Small intestine (tissue), 7 donors: ENCODE results near the gene KLHDC4. TPM values are rescaled to one million over a fixed set of nuclear protein-coding genes. Genes with fewer than 3 reads are reported as not detected.

Source experiments
- DNase-seq, 2 donors: peaks; one replicate each; pipeline versions ENCODE4 v3.0.0 to v3.0.0-alpha.2; 2013
- FAIRE-seq: peaks from 2 replicates; lab custom pipeline; 2012; peaks lifted over from hg19 to GRCh38; lab: Jason Lieb, UNC
- H3K27ac ChIP-seq, 3 donors: one replicate each; pipeline ENCODE4 v1.5.1; 2013; ENCODE audit warnings: low read length in 2 of 3, mild to moderate bottlenecking in 2 of 3, control low read depth in 1 of 3, inconsistent platforms in 1 of 3, low read depth in 1 of 3, moderate library complexity in 1 of 3
- H3K27me3 ChIP-seq, 3 donors: one replicate each; pipeline ENCODE4 v1.6.1; 2013; ENCODE audit warnings: low read length in 3 of 3, inconsistent platforms in 1 of 3; ENCODE audit not compliant: control insufficient read depth in 3 of 3, insufficient read depth in 3 of 3
- H3K36me3 ChIP-seq, 3 donors: one replicate each; pipeline ENCODE4 v1.6.1; 2013; ENCODE audit warnings: low read length in 3 of 3, inconsistent platforms in 1 of 3, low read depth in 1 of 3, mild to moderate bottlenecking in 1 of 3, moderate library complexity in 1 of 3; ENCODE audit not compliant: control insufficient read depth in 3 of 3, insufficient read depth in 2 of 3
- H3K4me1 ChIP-seq, 3 donors: one replicate each; pipeline ENCODE4 v1.6.1; 2013; ENCODE audit warnings: low read length in 2 of 3, inconsistent platforms in 1 of 3, low read depth in 1 of 3, mild to moderate bottlenecking in 1 of 3, moderate library complexity in 1 of 3; ENCODE audit not compliant: control insufficient read depth in 3 of 3, insufficient read depth in 2 of 3
- H3K4me3 ChIP-seq, 3 donors: one replicate each; pipeline ENCODE4 v1.5.1; 2013; ENCODE audit warnings: low read length in 3 of 3, control low read depth in 1 of 3, inconsistent platforms in 1 of 3, low read depth in 1 of 3, mild to moderate bottlenecking in 1 of 3, moderate library complexity in 1 of 3
- H3K9me3 ChIP-seq, 2 donors: one replicate each; pipeline ENCODE4 v1.6.1; 2013; ENCODE audit warnings: low read depth in 1 of 2, low read length in 1 of 2; ENCODE audit not compliant: control insufficient read depth in 2 of 2, insufficient read depth in 1 of 2
- WGBS, 3 donors: extraction: QIAGEN DNeasy Blood & Tissue Kit; methylation state at CpG; one replicate each; pipeline ENCODE4 v1.1.7; 2013; 5-methylcytosine and 5-hydroxymethylcytosine counted together
- polyA plus RNA-seq, 4 donors: library from polyadenylated mRNA; stranded (reverse) in 3 of 4; unstranded in 1 of 4; fragments of 200-250 nt in 3 of 4; fragments of 120-200 nt in 1 of 4; gene quantifications; one replicate each; pipeline versions ENCODE4 v1.2.1 to v1.2.3, GENCODE V29; 2013
- donor health status: healthy with polysubstance abuse.
- donor health status: control.
- donor health status: control.
- donor health status: Bipolar disorder and iron deficiency.
- donor health status: healthy.

The KLHDC4 gene
- polyA plus RNA-seq, 4 donors = 25.9 to 35.1 (median 29.9) TPM

- no peaks in the 10 kb centered on the region for H3K27me3 ChIP-seq
- no peaks in the 10 kb centered on the region for H3K9me3 ChIP-seq
- H3K27ac ChIP-seq = no peak overlapping the region
- DNase-seq = no peak
- WGBS, 3 donors = 69 to 70% (median 69%) methylated on average over 31 of the region's 31 CpGs
- no peaks in the 10 kb centered on the region for H3K36me3 ChIP-seq
- H3K4me3 ChIP-seq = no peak overlapping the region
- H3K4me1 ChIP-seq = no peaks in the 10 kb centered on the region
- FAIRE-seq = no peak
Observed at GRCh38 chr16:87687126-87687910, 78.5 kb downstream of the KLHDC4 start.

GRCh38 chr16:87686697-87687096 lies 79.1 kb downstream of the KLHDC4 start:
- DNase-seq = no peak
- no peaks in the 10 kb centered on the region for H3K36me3 ChIP-seq
- no peaks in the 10 kb centered on the region for H3K4me1 ChIP-seq
- H3K27ac ChIP-seq = no peak overlapping the region
- no peak for FAIRE-seq
- no peaks in the 10 kb centered on the region for H3K9me3 ChIP-seq
- H3K4me3 ChIP-seq = no peak overlapping the region
- H3K27me3 ChIP-seq = no peaks in the 10 kb centered on the region
- WGBS, 3 donors = 64 to 77% (median 68%) methylated on average over 13 of the region's 13 CpGs

DNA sequence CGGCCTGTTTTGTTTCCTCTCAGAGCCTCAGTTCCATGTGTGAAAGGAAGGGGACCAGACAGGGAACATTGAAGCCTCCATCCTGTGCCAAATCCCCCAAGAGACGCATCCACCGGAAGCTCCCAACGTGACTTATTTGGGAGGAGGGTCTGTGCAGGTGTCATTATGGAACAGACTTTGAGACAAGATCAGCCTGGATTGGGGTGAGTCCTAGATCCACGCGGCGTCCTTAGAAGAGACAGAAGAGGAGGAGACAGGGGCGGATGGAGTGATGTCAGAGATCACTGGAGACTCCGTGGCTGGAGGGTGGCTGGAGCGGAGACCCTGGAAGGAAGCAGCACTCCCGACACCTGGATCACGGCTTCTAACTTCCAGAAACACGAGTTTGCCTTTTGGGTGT lies 80.0 kb downstream of the KLHDC4 start:
- Histone ChIP-seq H3K27ac (no peak overlapping the region), H3K4me1 (no peaks in the 10 kb centered on the region), H3K36me3 (no peaks in the 10 kb centered on the region), H3K4me3 (no peak overlapping the region), H3K9me3 (no peaks in the 10 kb centered on the region), H3K27me3 (no peaks in the 10 kb centered on the region)
- WGBS, 3 donors = 79 to 83% (median 81%) methylated on average over 13 of the region's 13 CpGs
- no peak for DNase-seq
- FAIRE-seq = no peak

DNA sequence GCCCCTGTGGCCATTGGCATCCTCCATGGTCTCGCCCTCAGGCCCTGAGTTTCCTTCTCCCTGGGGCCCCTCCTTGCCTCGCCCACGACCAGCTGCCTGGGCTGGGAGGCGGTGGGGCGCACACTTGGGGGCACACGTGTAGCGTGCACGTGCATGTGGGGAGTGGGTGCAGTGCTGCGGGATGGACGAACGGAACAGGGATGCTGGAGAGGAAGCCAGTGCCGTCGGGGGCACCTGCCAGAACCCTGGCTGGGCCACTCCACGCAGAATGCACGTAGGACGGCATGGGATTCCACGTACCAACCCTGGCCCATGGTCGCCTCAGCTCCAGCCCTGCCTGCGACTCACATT lies 80.4 kb downstream of the KLHDC4 start:
- Histone ChIP-seq H3K27ac (no peak overlapping the region), H3K9me3 (no peaks in the 10 kb centered on the region), H3K36me3 (no peaks in the 10 kb centered on the region), H3K27me3 (no peaks in the 10 kb centered on the region), H3K4me3 (no peak overlapping the region), H3K4me1 (no peaks in the 10 kb centered on the region)
- DNase-seq (no peak), FAIRE-seq (no peak)
- 82 to 88% (median 87%) methylated on average over 19 of the region's 19 CpGs for WGBS, 3 donors

DNA sequence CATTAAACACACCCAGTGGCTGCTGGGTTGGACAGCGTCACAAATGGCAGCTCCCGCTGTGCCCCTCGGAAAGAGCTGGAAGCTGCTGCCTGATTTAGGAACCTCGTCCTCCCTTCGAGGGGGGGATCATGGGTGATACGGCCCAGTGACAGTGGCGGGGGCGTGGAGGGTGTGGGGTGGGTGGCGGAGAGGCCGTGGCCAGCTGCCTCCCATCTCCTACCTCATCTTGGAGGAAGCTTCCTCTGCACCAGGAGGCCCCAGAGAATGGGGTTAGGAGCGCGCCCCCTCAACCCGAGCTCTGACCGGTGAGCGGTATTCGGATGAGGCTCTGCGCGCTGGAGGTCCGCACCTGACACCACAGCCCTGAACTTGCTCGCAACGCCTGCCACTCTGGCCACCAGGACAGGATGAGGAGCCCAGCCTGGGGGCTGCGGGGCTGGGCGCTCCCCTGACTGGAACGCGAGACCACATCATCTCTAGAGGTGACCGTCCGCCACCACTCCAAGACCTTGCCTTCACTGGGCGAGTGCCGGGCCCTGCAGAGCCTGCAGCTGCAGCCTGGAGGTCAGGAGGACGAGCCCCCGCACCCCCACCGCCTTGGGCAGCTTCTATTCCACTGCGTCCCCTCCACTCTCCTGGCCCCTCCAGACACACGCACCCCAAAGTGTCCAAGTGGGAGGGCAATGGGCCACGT lies 80.9 kb downstream of the KLHDC4 start:
- FAIRE-seq = no peak

DNA sequence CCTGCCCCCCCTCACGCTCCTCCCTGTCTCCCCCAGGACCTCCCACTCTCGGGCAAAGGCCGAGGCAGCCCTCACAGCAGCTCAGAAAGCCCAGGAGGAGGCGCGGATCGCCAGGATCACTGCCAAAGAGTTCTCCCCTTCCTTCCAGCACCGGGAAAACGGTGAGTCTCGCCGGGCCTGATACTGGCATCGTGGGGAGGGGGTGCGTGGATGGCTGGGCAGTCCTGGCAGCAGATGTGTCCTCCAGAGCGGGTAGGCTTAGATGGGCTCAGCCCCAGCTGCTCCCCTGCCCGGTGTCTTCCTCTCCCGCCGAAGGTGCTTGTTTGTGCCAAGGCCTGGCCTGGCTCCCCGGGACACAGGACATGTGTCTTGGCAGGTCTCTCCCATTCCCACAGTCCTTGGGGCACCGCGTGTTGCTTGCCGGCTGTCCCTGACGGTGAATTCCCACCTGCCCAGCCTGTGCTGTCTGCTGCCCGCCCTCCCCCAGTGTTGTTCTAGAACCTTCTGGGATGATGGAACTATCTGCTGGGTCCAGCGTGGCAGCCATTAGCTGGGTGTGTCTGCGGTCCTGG lies 81.6 kb downstream of the KLHDC4 start:
- Histone ChIP-seq H3K27me3 (no peaks in the 10 kb centered on the region), H3K9me3 (no peaks in the 10 kb centered on the region), H3K36me3 (no peaks in the 10 kb centered on the region), H3K27ac (no peak overlapping the region), H3K4me3 (no peak overlapping the region), H3K4me1 (no peaks in the 10 kb centered on the region)
- DNase-seq (no peak), FAIRE-seq (no peak)
- WGBS, 3 donors = 60 to 82% (median 66%) methylated on average over 23 to 24 of the region's 24 CpGs

More for the DNA sequence above, 80.9 kb downstream of the KLHDC4 start:
- no peaks in the 10 kb centered on the region for H3K9me3 ChIP-seq
- no peak overlapping the region for H3K4me3 ChIP-seq
- no peak overlapping the region for H3K27ac ChIP-seq
- no peaks in the 10 kb centered on the region for H3K4me1 ChIP-seq
- WGBS, 3 donors = 85 to 90% (median 87%) methylated on average over 35 of the region's 35 CpGs
- no peaks in the 10 kb centered on the region for H3K27me3 ChIP-seq
- H3K36me3 ChIP-seq = no peaks in the 10 kb centered on the region
- no peak for DNase-seq

DNA sequence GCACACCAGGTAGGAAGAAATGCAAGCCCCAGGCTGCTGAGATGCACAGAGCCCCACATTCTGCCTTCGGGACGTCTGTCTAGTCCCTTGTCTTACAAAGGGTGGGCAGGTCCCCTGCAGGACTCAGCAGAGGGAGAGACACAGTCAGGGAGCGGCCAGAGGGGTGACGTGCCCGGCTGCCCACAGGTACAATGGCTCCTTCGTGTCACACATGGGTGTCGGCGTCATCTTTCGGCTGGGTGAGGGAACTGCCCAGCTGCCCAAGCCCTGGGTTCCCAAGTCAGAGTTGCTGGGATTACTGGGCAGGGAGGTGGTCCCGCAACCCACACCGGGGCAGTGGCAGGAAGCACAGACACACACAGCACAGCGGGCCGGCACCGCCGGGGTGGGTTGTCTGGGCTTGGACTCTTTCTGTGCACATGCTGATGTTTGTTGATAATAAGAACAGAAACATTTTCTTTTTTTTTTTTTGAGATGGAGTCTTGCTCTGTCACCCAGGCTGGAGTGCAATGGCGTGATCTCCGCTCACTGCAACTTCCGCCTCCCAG lies 82.9 kb downstream of the KLHDC4 start:
- Histone ChIP-seq H3K4me3 (no peak overlapping the region), H3K9me3 (no peaks in the 10 kb centered on the region), H3K27me3 (no peaks in the 10 kb centered on the region), H3K36me3 (no peaks in the 10 kb centered on the region), H3K4me1 (no peaks in the 10 kb centered on the region), H3K27ac (no peak overlapping the region)
- DNase-seq = no peak
- WGBS, 3 donors = 82 to 92% (median 88%) methylated on average over 18 of the region's 18 CpGs
- FAIRE-seq = no peak

DNA sequence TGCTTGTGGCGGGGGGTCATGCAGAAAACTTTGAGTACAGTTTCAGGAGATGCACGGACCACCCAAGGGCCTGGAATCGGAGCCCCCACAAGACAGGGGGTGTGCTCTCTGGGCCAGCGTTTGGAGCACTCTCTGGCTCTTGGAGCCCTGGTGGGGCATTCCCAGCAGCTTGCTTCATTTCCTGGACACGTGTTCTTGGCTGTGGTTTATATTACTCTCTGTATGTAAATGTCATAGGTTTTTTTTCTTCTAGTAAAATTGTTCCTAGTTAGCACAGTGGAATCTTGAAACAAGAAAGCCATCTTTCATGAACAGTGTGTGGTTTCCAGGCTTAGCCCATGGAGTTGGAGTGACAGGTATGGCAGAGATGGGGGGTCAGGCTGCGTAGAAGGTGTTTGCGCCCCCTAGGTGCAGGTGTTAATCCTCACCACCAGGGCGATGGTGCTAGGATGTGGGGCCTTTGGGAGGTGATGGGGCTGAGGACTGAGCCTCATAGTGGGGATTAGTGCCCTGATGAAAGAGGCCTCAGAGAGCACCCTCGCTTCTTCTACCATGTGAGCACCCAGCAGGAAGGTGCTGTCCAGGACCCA lies 83.7 kb downstream of the KLHDC4 start:
- Histone ChIP-seq H3K27me3 (no peaks in the 10 kb centered on the region), H3K27ac (no peak overlapping the region), H3K9me3 (no peaks in the 10 kb centered on the region), H3K36me3 (no peaks in the 10 kb centered on the region), H3K4me3 (no peak overlapping the region), H3K4me1 (no peaks in the 10 kb centered on the region)
- FAIRE-seq = no peak
- WGBS, 3 donors = 48 to 59% (median 49%) methylated on average over 9 of the region's 9 CpGs
- DNase-seq = no peak
